HS-5 (cell line): Measurements from ENCODE around the gene AJM1.

Experiments
- DNase-seq: peaks from one replicate; pipeline ENCODE4 v3.0.0-alpha.2; 2012; ENCODE audit warnings: low read depth

The AJM1 gene

GRCh38 chr9:136808075-136808805 lies 34.0 kb upstream of the AJM1 start:
- DNase-seq: no peak

- no peak for DNase-seq
Measured at GRCh38 chr9:136808806-136809158, 33.5 kb upstream of the AJM1 start.

- DNase-seq: no peak
Measured at GRCh38 chr9:136814725-136815421, 27.4 kb upstream of the AJM1 start.

GRCh38 chr9:136815422-136815782 lies 26.9 kb upstream of the AJM1 start:
- DNase-seq: no peak

GRCh38 chr9:136820971-136821825 lies 21.1 kb upstream of the AJM1 start:
- no peak for DNase-seq

- no peak for DNase-seq
Measured at GRCh38 chr9:136821826-136822544, 20.3 kb upstream of the AJM1 start.

- no peak for DNase-seq
Measured at GRCh38 chr9:136823136-136824046, 18.9 kb upstream of the AJM1 start.

GRCh38 chr9:136824496-136825225 lies 17.6 kb upstream of the AJM1 start:
- no peak for DNase-seq

GRCh38 chr9:136825295-136826187 lies 16.7 kb upstream of the AJM1 start:
- DNase-seq: no peak

- DNase-seq: no peak
Measured at GRCh38 chr9:136826188-136826541, 16.1 kb upstream of the AJM1 start.

GRCh38 chr9:136826703-136827582 lies 15.3 kb upstream of the AJM1 start:
- DNase-seq: no peak

GRCh38 chr9:136827794-136828473 lies 14.3 kb upstream of the AJM1 start:
- DNase-seq: no peak

- DNase-seq: no peak
Measured at GRCh38 chr9:136828474-136829140, 13.7 kb upstream of the AJM1 start.

GRCh38 chr9:136829412-136829811 lies 12.9 kb upstream of the AJM1 start:
- DNase-seq: no peak

GRCh38 chr9:136829981-136830885 lies 12.0 kb upstream of the AJM1 start:
- DNase-seq: no peak

- no peak for DNase-seq
Measured at GRCh38 chr9:136831002-136831719, 11.1 kb upstream of the AJM1 start.
